ENCODE measurements around the gene AJM1.
A peak's percentile ranks its signal among the peaks of the same experiment; 100 is the strongest.
"Not testable (repeated sequence)": the region's sequence is repeated elsewhere in the genome, so short reads cannot be mapped to it uniquely, and the experiment has no call there.

AJM1 gene

GRCh38 chr9:136842380-136842948 is at the start of gene AJM1:
AJM1 (plus strand) TSS chr9:136842478; CDS start chr9:136844415, 1,937 bp downstream.
- DNase-seq = peak; percentile 33

- DNase-seq = no peak
These were observed 49.0 kb upstream of the AJM1 start for GRCh38 chr9:136793086-136793946.

GRCh38 chr9:136794281-136794999 is 47.8 kb upstream of the AJM1 start:
- no peak for DNase-seq

- DNase-seq = no peak
These were observed 47.3 kb upstream of the AJM1 start for GRCh38 chr9:136795000-136795348.

GRCh38 chr9:136796238-136796774 is 46.0 kb upstream of the AJM1 start, which contains the start of gene CCDC183:
CCDC183 (plus strand) TSS chr9:136796338; CDS start chr9:136796398, 60 bp downstream.
- no peak for DNase-seq

- DNase-seq = not testable (repeated sequence)
These were observed 45.4 kb upstream of the AJM1 start for GRCh38 chr9:136796775-136797347.

- DNase-seq = no peak
These were observed 43.6 kb upstream of the AJM1 start for GRCh38 chr9:136798708-136799078.

- no peak for DNase-seq
These were observed 43.0 kb upstream of the AJM1 start for GRCh38 chr9:136799079-136799853.

GRCh38 chr9:136799854-136800657 is 42.2 kb upstream of the AJM1 start:
- peak; percentile 73 for DNase-seq

GRCh38 chr9:136802321-136802720 is 40.0 kb upstream of the AJM1 start:
- no peak for DNase-seq

GRCh38 chr9:136803009-136803550 is 39.2 kb upstream of the AJM1 start:
- not testable (repeated sequence) for DNase-seq

- DNase-seq = peak; percentile 62
These were observed 38.4 kb upstream of the AJM1 start for GRCh38 chr9:136803551-136804508.

- DNase-seq = no peak
These were observed 37.6 kb upstream of the AJM1 start for GRCh38 chr9:136804509-136805206.

GRCh38 chr9:136805207-136805740 is 37.0 kb upstream of the AJM1 start:
- no peak for DNase-seq

GRCh38 chr9:136806067-136806466 is 36.2 kb upstream of the AJM1 start:
- no peak for DNase-seq

- no peak for DNase-seq
These were observed 35.6 kb upstream of the AJM1 start for GRCh38 chr9:136806631-136807201.

- DNase-seq = no peak
These were observed 34.8 kb upstream of the AJM1 start, which contains the start of gene RABL6 for GRCh38 chr9:136807281-136808074. RABL6 (plus strand) TSS chr9:136807948; CDS start chr9:136808197, 249 bp downstream.

Data from NCI-H524 treated with DMSO at 0.1 percent for 48 hours (cell line).